Endothelial cell of umbilical vein (primary cell): ENCODE measurements around the gene WDR90. TPM values are rescaled to one million over a fixed set of nuclear protein-coding genes. Genes with fewer than 3 reads are reported as not detected.

Source experiments
- BruUV-seq: library from RNA; stranded (reverse); fragments of 400-500 nt; replicated peaks from 2 replicates; lab custom pipeline; 2021; lab: Mats Ljungman, UMichigan
- CTCF ChIA-PET: fragments of 300-600, 350-600 bp; sonication (Branson Sonifier 250); formaldehyde crosslinking; loops from one replicate; lab custom pipeline; 2021; ENCODE audit warnings: antibody characterized with exemption, inconsistent platforms; lab: Charles Lee
- POLR2A ChIA-PET: fragments of 300-600, 350-600 bp; sonication (Branson Sonifier 250); formaldehyde crosslinking; loops from one replicate; lab custom pipeline; 2021; ENCODE audit warnings: antibody characterized with exemption, inconsistent platforms; lab: Charles Lee
- DNase-seq: peaks from one replicate; pipeline ENCODE4 v3.0.0-alpha.2; 2011; ENCODE audit warnings: low read depth, low spot score
- FAIRE-seq: peaks from 2 replicates; lab custom pipeline; 2011; peaks lifted over from hg19 to GRCh38; lab: Jason Lieb, UNC
- H2AFZ ChIP-seq: 2 replicates; pipeline ENCODE4 v1.6.0; 2012; ENCODE audit warnings: low read depth, low read length, control low read depth, inconsistent platforms
- H3K27ac ChIP-seq: 2 replicates; pipeline ENCODE4 v1.5.1; 2011; ENCODE audit warnings: low read depth, mild to moderate bottlenecking, control low read depth, low read length, moderate library complexity; ENCODE audit not compliant: insufficient read depth
- H3K27me3 ChIP-seq, 2 experiments: 2 replicates each; pipeline versions ENCODE4 v1.6.0 to v1.6.1; 2011; ENCODE audit warnings: low read length in 2 of 2, mixed read lengths in 1 of 2; ENCODE audit not compliant: control insufficient read depth in 2 of 2, insufficient read depth in 2 of 2
- H3K36me3 ChIP-seq, 2 experiments: 2 replicates in 1 of 2; 3 replicates in 1 of 2; pipeline ENCODE4 v1.5.1; 2011; ENCODE audit warnings: low read length in 2 of 2, mild to moderate bottlenecking in 1 of 2, moderate library complexity in 1 of 2; ENCODE audit not compliant: control insufficient read depth in 2 of 2, insufficient read depth in 2 of 2; ENCODE audit errors: extremely low read depth in 1 of 2
- H3K4me1 ChIP-seq: 3 replicates; pipeline ENCODE4 v1.5.1; 2011; ENCODE audit warnings: mild to moderate bottlenecking, low read length; ENCODE audit not compliant: control insufficient read depth, insufficient read depth; ENCODE audit errors: extremely low read depth
- H3K4me2 ChIP-seq: 2 replicates; pipeline ENCODE4 v1.6.1; 2011; ENCODE audit warnings: low read length, control low read depth, mixed read lengths; ENCODE audit not compliant: insufficient read depth
- H3K4me3 ChIP-seq, 3 experiments: fragments of 200-600 bp in 1 of 3; sonication (generic), shearing (Covaris generic) in 1 of 3; replicated peaks in 1 of 3; 2 replicates each; pipeline ENCODE4 v1.5.1; 2011 to 2016; ENCODE audit warnings: control low read depth in 3 of 3, low read length in 3 of 3, mild to moderate bottlenecking in 2 of 3, inconsistent platforms in 1 of 3, low read depth in 1 of 3, moderate library complexity in 1 of 3; ENCODE audit not compliant: insufficient read depth in 1 of 3
- H3K79me2 ChIP-seq: 2 replicates; pipeline ENCODE4 v1.6.0; 2012; ENCODE audit warnings: low read length, inconsistent platforms; ENCODE audit not compliant: control insufficient read depth, insufficient read depth
- H3K9ac ChIP-seq: replicated peaks from 2 replicates; pipeline ENCODE3; 2011; ENCODE audit warnings: low read length, control low read depth; ENCODE audit not compliant: insufficient read depth; ENCODE audit errors: extremely low read depth
- H3K9me1 ChIP-seq: replicated peaks from 3 replicates; pipeline ENCODE4 v1.6.0; 2011; ENCODE audit warnings: mild to moderate bottlenecking, low read length; ENCODE audit not compliant: control insufficient read depth, insufficient read depth; ENCODE audit errors: extremely low read depth
- H3K9me3 ChIP-seq: replicated peaks from 2 replicates; pipeline ENCODE4 v1.5.1; 2012; ENCODE audit warnings: low read length, inconsistent platforms; ENCODE audit not compliant: control insufficient read depth, insufficient read depth
- H4K20me1 ChIP-seq: replicated peaks from 2 replicates; pipeline ENCODE3; 2011; ENCODE audit warnings: mild to moderate bottlenecking, low read length; ENCODE audit not compliant: control insufficient read depth, insufficient read depth; ENCODE audit errors: extremely low read depth
- CTCF ChIP-seq, 2 donors: IDR thresholded peaks; 1 replicate in 1 of 2; 2 replicates in 1 of 2; pipeline ENCODE4 v1.5.1; 2011; ENCODE audit warnings: low read length in 2 of 2, mild to moderate bottlenecking in 2 of 2, moderate library complexity in 2 of 2, control low read depth in 1 of 2, inconsistent platforms in 1 of 2, low read depth in 1 of 2; ENCODE audit not compliant: insufficient read depth in 1 of 2; ENCODE audit errors: extremely low read depth in 1 of 2
- FOS ChIP-seq: IDR thresholded peaks from 2 replicates; pipeline ENCODE4 v1.6.1; 2011; ENCODE audit warnings: mild to moderate bottlenecking, low read length, moderate library complexity, borderline replicate concordance; ENCODE audit not compliant: insufficient read depth
- GATA2 ChIP-seq: IDR thresholded peaks from 2 replicates; pipeline ENCODE4 v1.7.0; 2011; ENCODE audit warnings: low read depth, mild to moderate bottlenecking, moderate library complexity, mixed read lengths, low read length; ENCODE audit not compliant: insufficient read length, insufficient read depth
- JUN ChIP-seq: IDR thresholded peaks from 2 replicates; pipeline ENCODE4 v1.6.1; 2011; ENCODE audit warnings: borderline replicate concordance, low read depth; ENCODE audit not compliant: insufficient read length, insufficient read depth
- MAX ChIP-seq: IDR thresholded peaks from 2 replicates; pipeline ENCODE4 v1.6.1; 2011; ENCODE audit not compliant: insufficient read depth, insufficient read length
- MYC ChIP-seq: IDR thresholded peaks from one replicate; pipeline ENCODE4 v1.6.1; 2011; ENCODE audit warnings: mild to moderate bottlenecking, low read depth, low read length
- dilution Hi-C: fragments of 300-500 bp; cut with MboI; formaldehyde crosslinking; loops from one replicate; pipeline ENCODE4 v1.15.0; 2019; ENCODE audit warnings: low sequenced_read_pairs; ENCODE audit not compliant: extremely low pct_ligation_motif_present
- intact Hi-C: fragments of 100-400 bp; cut with micrococcal nuclease; formaldehyde crosslinking; loops from one replicate; pipeline ENCODE4 v1.10.0; 2022
- polyA plus RNA-seq, 4 experiments: library from polyadenylated mRNA; depleted of rRNA in 3 of 4; stranded (reverse) in 3 of 4; unstranded in 1 of 4; fragments of >200 nt; gene quantifications; 2 replicates each; pipeline versions ENCODE4 v1.2.1 to v1.2.3, GENCODE V29; 2011 to 2012; ENCODE audit warnings: missing spikeins in 1 of 4
- total RNA-seq: library from RNA; stranded (reverse); gene quantifications from 2 replicates; pipeline ENCODE4 v1.2.3, GENCODE V29; 2021

Gene WDR90
- total and polyA plus RNA-seq, 2 donors (not counting 3 experiments of a cell fraction or from before 2014, with no cell fraction given) = 22.2 to 51.8 TPM

GRCh38 chr16:600781-601180, 48.4 kb upstream of the WDR90 start:
- TF ChIP-seq CTCF (IDR thresholded peaks at IDR 0.05; ENCODE audit: extremely low read depth in 1 of 2, insufficient read depth in 1 of 2, low read depth in 1 of 2, low read length in 2 of 2) (peak in 1 of 2 donors; percentile 21), JUN (no peak), MAX (no peak)
- no peak overlapping the region for H3K9ac ChIP-seq
- no peaks in the 10 kb centered on the region for H3K9me1 ChIP-seq
- dilution Hi-C loops = no loop called here
- H3K4me2 ChIP-seq = no peak overlapping the region
- FAIRE-seq (no peak), DNase-seq (peak; percentile 15)
- intact Hi-C loops = no loop called here
- BruUV-seq = no TSS peak
- H3K79me2 ChIP-seq = peaks cover 1% of the 10 kb centered on the region
- no peaks in the 10 kb centered on the region for H3K4me1 ChIP-seq
- no peaks in the 10 kb centered on the region for H3K9me3 ChIP-seq
- ChIA-PET CTCF (interaction anchor here (0.9 to 2.3 kb wide), 7 partner anchors 8 to 209 kb away, joined by 3 to 8 read pairs (median 5); partner anchors contain the start of gene RAB40C), POLR2A (no interaction called here)
- no peaks in the 10 kb centered on the region for H3K36me3 ChIP-seq
- H4K20me1 ChIP-seq = no peaks in the 10 kb centered on the region
- H3K27me3 ChIP-seq = no peaks in the 10 kb centered on the region
- no peak overlapping the region for H3K27ac ChIP-seq
- no peak overlapping the region for H3K4me3 ChIP-seq
- H2AFZ ChIP-seq = no peak overlapping the region

DNA sequence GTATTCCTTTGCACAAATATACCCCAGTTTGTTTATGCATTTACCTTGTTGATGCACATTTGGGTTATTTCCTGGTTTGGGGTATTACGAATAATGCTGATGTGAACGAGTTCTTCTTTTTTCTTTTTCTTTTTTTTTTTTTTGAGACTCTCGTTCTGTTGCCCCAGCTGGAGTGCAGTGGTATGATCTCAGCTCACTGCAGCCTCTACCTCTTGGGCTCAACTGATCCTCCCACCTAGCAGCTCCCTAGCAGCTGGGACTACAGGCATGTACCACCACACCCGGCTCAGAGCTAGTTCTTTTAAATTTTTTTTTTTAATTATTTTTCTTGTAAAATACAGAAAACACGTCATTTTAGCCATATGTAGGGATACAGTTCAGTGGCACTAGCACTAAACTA, 45.2 kb upstream of the WDR90 start:
- BruUV-seq = no TSS peak
- no peak overlapping the region for H2AFZ ChIP-seq
- H3K4me1 ChIP-seq = no peaks in the 10 kb centered on the region
- ChIA-PET POLR2A (no interaction called here), CTCF (no interaction called here)
- no peak overlapping the region for H3K9ac ChIP-seq
- DNase-seq (no peak), FAIRE-seq (no peak)
- peaks cover 1% of the 10 kb centered on the region for H3K79me2 ChIP-seq
- TF ChIP-seq GATA2 (no peak), JUN (no peak), CTCF (IDR thresholded peaks at IDR 0.05; ENCODE audit: extremely low read depth in 1 of 2, insufficient read depth in 1 of 2, low read depth in 1 of 2, low read length in 2 of 2) (no peak), FOS (no peak), MAX (no peak), MYC (no peak)
- dilution Hi-C loops = no loop called here
- no peak overlapping the region for H3K27ac ChIP-seq
- H3K9me1 ChIP-seq = no peaks in the 10 kb centered on the region
- no peaks in the 10 kb centered on the region for H3K36me3 ChIP-seq
- no peaks in the 10 kb centered on the region for H4K20me1 ChIP-seq
- no peaks in the 10 kb centered on the region for H3K27me3 ChIP-seq
- intact Hi-C loops = no loop called here
- no peak overlapping the region for H3K4me3 ChIP-seq
- no peaks in the 10 kb centered on the region for H3K9me3 ChIP-seq
- H3K4me2 ChIP-seq = no peak overlapping the region
